LNCAP (cell line): ENCODE data around the gene UNC5A.

Experiments used
- CTCF ChIP-seq: fragments of 450-650 bp; IDR thresholded peaks from 2 replicates; pipeline ENCODE4 v1.5.1; 2017; ENCODE audit warnings: mild to moderate bottlenecking

The UNC5A gene

DNA sequence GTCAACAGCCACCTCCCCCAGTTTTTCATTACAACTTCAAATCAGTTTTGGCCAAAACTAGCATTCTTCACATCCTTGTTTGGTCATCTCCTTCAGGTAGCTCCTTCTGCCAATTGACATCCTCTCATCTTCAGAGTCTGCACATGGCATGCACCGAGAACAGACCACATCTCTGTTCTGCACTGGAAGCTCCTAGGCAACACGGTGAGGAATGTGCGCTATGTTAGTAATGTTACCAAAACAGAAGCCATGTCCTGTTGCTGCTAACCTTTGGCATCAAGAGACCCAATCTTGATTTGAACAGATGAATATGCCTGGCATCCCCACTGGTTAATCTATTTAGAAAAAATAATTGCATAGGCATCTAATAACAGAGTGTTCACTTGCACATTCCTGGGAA is 93.9 kb downstream of the UNC5A start:
- no peak for TF ChIP-seq CTCF

DNA sequence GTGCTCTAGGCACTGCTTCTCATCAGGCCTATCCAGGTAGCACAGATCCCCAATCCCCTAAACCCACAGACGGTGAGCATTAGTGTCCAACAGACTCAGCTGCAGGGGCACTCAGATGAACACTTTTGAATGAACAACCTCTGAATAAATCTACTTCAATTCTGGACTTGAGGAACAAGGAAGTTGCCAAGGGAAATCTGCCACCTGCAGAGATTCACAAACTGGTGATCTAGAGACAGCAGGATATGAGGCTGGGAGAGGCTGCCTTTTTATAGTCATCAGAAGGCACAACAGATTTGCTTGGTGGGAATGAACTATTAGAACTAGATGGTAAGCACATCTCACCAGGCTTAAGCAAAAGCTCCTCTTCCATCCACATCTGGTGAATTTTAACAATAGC is 95.8 kb downstream of the UNC5A start:
- no peak for TF ChIP-seq CTCF

DNA sequence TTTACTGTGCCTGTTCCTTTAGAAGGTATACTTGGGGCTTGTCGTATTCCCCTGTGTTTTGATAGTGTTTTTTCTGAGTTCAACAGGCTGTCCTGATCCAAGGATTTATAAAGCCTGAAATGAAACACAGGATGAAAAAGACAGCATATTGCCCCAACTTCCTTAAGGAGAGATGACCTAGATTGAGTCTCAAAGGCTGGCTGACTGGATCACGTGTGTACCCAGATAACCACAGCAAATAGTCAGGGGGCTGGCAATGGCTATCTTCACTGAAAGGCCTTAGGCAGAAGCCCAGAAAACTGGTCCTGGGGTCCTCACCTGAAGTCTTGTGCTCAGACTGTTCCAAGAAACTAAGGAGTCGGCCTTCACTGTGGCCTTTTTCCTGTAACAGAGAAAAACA is 96.4 kb downstream of the UNC5A start:
- no peak for TF ChIP-seq CTCF

DNA sequence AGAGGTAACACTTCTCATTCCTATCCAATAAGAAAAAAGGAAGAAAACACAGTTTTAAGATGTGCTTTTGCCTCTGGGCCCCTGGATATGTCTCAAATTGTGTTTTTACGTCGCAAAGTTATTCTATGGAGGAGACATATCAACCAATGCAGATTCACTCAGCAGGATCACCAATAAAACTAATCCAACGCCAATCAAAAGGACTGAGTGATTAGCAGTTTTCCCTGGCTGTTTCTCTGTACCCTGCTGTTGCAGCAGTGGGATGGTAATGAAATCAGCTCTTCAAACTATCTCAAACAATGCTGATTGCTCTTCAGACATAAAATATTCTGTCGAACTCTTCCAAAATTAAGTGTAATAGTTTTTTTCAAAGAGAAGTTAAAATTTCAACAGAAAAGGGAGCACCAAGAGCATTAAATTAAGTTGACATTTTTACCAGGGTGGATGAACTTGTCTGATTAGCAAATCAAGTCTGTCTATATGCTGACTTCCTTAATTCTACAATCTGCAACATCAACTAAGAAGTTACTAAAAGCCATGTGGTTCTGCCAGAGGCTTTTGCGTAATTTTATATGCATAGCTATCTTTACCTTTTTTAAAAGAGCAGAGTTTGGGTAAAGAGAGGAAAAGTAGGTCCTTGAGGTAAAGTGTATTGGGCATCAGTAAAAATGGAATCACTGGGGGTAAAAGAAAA is 98.5 kb downstream of the UNC5A start:
- no peak for TF ChIP-seq CTCF

DNA sequence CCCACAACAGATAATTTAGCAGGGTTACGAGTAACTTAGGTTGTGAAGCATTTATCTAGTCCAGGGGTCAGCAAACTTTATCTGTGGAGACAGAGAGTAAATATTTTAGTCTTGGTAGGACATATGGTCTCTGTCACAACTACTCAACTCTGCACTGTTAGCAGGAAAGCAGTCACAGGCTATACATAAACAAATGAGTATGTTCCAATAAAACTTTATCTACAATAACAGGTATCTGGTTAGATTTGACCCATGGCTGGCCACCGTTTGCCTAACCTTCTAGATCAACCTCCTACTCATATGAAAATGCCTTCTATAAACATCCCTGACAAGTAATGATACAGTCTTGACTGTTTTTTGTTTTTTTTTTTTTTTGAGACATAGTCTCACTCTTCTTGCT is 101.8 kb downstream of the UNC5A start:
- no peak for TF ChIP-seq CTCF

DNA sequence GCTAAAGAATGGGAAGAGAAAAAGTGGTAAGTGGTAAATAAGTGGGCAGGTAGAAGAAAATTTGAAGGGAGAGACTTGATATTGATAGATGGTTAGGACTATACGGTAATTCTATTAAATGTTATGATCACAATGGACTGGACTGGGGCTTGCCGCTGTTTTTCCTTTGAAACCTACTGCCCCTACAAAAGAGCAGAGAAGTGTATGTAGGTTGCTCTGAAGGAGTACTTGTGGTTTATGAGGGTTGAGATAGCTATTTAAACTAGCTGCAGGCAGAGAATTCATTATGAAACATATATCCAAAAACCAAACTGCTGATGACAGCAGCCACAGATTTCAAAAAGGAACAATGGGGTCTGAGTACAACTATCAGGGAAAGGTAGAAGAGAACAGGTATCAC is 105.5 kb downstream of the UNC5A start:
- TF ChIP-seq CTCF = no peak

- TF ChIP-seq CTCF = no peak
Observed at GRCh38 chr5:176916337-176916736, 106.0 kb downstream of the UNC5A start.

- no peak for TF ChIP-seq CTCF
Observed at GRCh38 chr5:176918613-176919012, 108.3 kb downstream of the UNC5A start.
